HepG2 (cell line): Measurements from ENCODE around the gene WDR6. TPM values are rescaled to one million over a fixed set of nuclear protein-coding genes. Genes with fewer than 3 reads are reported as not detected.

Experiments used
- ATAC-seq: fragments of 200-7000 bp; cut with Tn5 transposase; 3 replicates; pipeline ENCODE4 v1.9.1; 2020; ENCODE audit warnings: mild to moderate bottlenecking, moderate library complexity
- BruUV-seq: library from RNA; stranded (reverse); fragments of 400-500 nt; replicated peaks from 2 replicates; lab custom pipeline; 2021; lab: Mats Ljungman, UMichigan
- CTCF ChIA-PET: fragments of 300-600 bp; formaldehyde crosslinking; extraction: SDS; loops from one replicate; lab custom pipeline; 2021; ENCODE audit warnings: low total read pairs, inconsistent platforms, low intra/inter-chr PET ratio; lab: Yijun Ruan, JAX
- POLR2A ChIA-PET: fragments of 350-600 bp; sonication (Branson Sonifier 250); formaldehyde crosslinking; loops from one replicate; lab custom pipeline; 2020; ENCODE audit warnings: antibody characterized with exemption, inconsistent platforms; lab: Yijun Ruan, JAX
- DNase-seq: peaks from one replicate; pipeline ENCODE4 v3.0.0-alpha.2; 2015; ENCODE audit warnings: low spot score
- FAIRE-seq: peaks from 3 replicates; lab custom pipeline; 2011; peaks lifted over from hg19 to GRCh38; lab: Jason Lieb, UNC
- H2AFZ ChIP-seq: one replicate; pipeline ENCODE4 v1.6.1; 2011; ENCODE audit warnings: low read length, inconsistent platforms
- H3K27ac ChIP-seq: fragments of 300-600 bp; 3 replicates; pipeline ENCODE4 v1.8.0; 2011; ENCODE audit warnings: mixed run types, mild to moderate bottlenecking, mixed read lengths, low read length, inconsistent platforms; ENCODE audit not compliant: insufficient read depth; ENCODE audit errors: extremely low read length
- H3K27me3 ChIP-seq, 2 experiments: fragments of 200-600 bp in 1 of 2; 2 replicates in 1 of 2; 3 replicates in 1 of 2; pipeline versions ENCODE4 v1.6.0 to v1.8.0; 2011; ENCODE audit warnings: low read length in 2 of 2, mild to moderate bottlenecking in 2 of 2, moderate library complexity in 2 of 2, inconsistent platforms in 1 of 2; ENCODE audit not compliant: insufficient read depth in 2 of 2, control insufficient read depth in 1 of 2
- H3K36me3 ChIP-seq, 2 experiments: fragments of 200-600 bp in 1 of 2; replicated peaks in 1 of 2; 2 replicates in 1 of 2; 3 replicates in 1 of 2; pipeline versions ENCODE4 v1.5.1 to v1.8.0; 2011; ENCODE audit warnings: low read length in 2 of 2, inconsistent platforms in 1 of 2; ENCODE audit not compliant: insufficient read depth in 2 of 2, control insufficient read depth in 1 of 2
- H3K4me1 ChIP-seq: 2 replicates; pipeline ENCODE4 v1.5.1; 2012; ENCODE audit warnings: low read length, inconsistent platforms; ENCODE audit not compliant: insufficient read depth
- H3K4me2 ChIP-seq: 2 replicates; pipeline ENCODE4 v1.6.0; 2011; ENCODE audit warnings: low read depth, low read length, inconsistent platforms
- H3K4me3 ChIP-seq, 3 experiments: fragments of 200-600 bp in 1 of 3; sonication (generic), shearing (Covaris generic) in 1 of 3; replicated peaks in 1 of 3; 2 replicates each; pipeline ENCODE4 v1.5.1; 2011 to 2016; ENCODE audit warnings: low read length in 3 of 3, inconsistent platforms in 2 of 3, low read depth in 2 of 3, mild to moderate bottlenecking in 2 of 3, control low read depth in 1 of 3, mixed read lengths in 1 of 3; ENCODE audit not compliant: insufficient read depth in 1 of 3
- H3K79me2 ChIP-seq: one replicate; pipeline ENCODE4 v1.6.1; 2011; ENCODE audit warnings: low read length, inconsistent platforms; ENCODE audit not compliant: insufficient read depth
- H3K9ac ChIP-seq: 2 replicates; pipeline ENCODE4 v1.6.0; 2011; ENCODE audit warnings: mild to moderate bottlenecking, low read depth, low read length, inconsistent platforms; ENCODE audit not compliant: insufficient read depth
- H3K9me3 ChIP-seq: 2 replicates; pipeline ENCODE4 v1.5.1; 2012; ENCODE audit warnings: mild to moderate bottlenecking, low read length
- H4K20me1 ChIP-seq: 2 replicates; pipeline ENCODE4 v1.6.0; 2011; ENCODE audit warnings: inconsistent platforms, mild to moderate bottlenecking, low read length, moderate library complexity; ENCODE audit not compliant: insufficient read depth
- CSRNP2 ChIP-seq: sonication (generic); formaldehyde crosslinking; conservative IDR thresholded peaks from 2 replicates; pipeline ENCODE4 v1.8.0; 2022; ENCODE audit warnings: low read depth, missing genetic modification reagents
- DMTF1 ChIP-seq: sonication (generic); formaldehyde crosslinking; IDR thresholded peaks from 2 replicates; pipeline ENCODE4 v1.4.0; 2020; ENCODE audit warnings: mild to moderate bottlenecking, missing genetic modification reagents
- NCOA2 ChIP-seq: sonication (generic); formaldehyde crosslinking; IDR thresholded peaks from 2 replicates; pipeline ENCODE4 v1.8.0; 2022; ENCODE audit warnings: inconsistent platforms
- SNAPC4 ChIP-seq: sonication (generic); formaldehyde crosslinking; IDR thresholded peaks from 2 replicates; pipeline ENCODE4 v1.4.0; 2020; ENCODE audit warnings: mild to moderate bottlenecking, missing genetic modification reagents
- SOX6 ChIP-seq, 2 experiments: fragments of 450-650 bp in 1 of 2; sonication (generic) in 1 of 2; formaldehyde crosslinking in 1 of 2; IDR thresholded peaks; 2 replicates each; pipeline versions ENCODE4 v1.4.0 to v1.6.1; 2017 to 2020; ENCODE audit warnings: antibody characterized with exemption in 1 of 2, mild to moderate bottlenecking in 1 of 2, missing genetic modification reagents in 1 of 2
- ZNF160 ChIP-seq: sonication (generic); formaldehyde crosslinking; IDR thresholded peaks from 2 replicates; pipeline ENCODE4 v1.8.0; 2022; ENCODE audit warnings: mild to moderate bottlenecking, inconsistent platforms, missing genetic modification reagents
- ZNF788 ChIP-seq: sonication (generic); formaldehyde crosslinking; IDR thresholded peaks from 2 replicates; pipeline ENCODE4 v1.5.0; 2020; ENCODE audit warnings: mild to moderate bottlenecking, missing genetic modification reagents, borderline replicate concordance
- WGBS: methylation state at CpG from one replicate; pipeline ENCODE4 v1.1.6; 2017; ENCODE audit warnings: low lambda C conversion rate; 5-methylcytosine and 5-hydroxymethylcytosine counted together
- in situ Hi-C: cut with HindIII; loops from 2 replicates; pipeline ENCODE4 v1.10.0; 2017; ENCODE audit warnings: low pct_unique_long_range_greater_than_20kb; ENCODE audit not compliant: extremely low pct_ligation_motif_present
- intact Hi-C: fragments of 100-400 bp; cut with micrococcal nuclease; formaldehyde crosslinking; loops from one replicate; pipeline ENCODE4 v1.10.0; 2022; ENCODE audit not compliant: unreplicated experiment
- polyA plus RNA-seq, 8 experiments: library from polyadenylated mRNA; depleted of rRNA in 3 of 8; stranded (reverse) in 7 of 8; unstranded in 1 of 8; fragments of >200 nt; fragmentation: Illumina TruSeq in 4 of 8; extraction: Trizol in 4 of 8; gene quantifications; 2 replicates each; pipeline versions ENCODE4 v1.2.1 to v1.2.3, GENCODE V29; 2011 to 2016; ENCODE audit warnings: low read depth in 4 of 8, missing spikeins in 1 of 8, mixed read lengths in 1 of 8; ENCODE audit not compliant: insufficient read depth in 1 of 8
- total RNA-seq, 5 experiments: library from RNA; depleted of rRNA; stranded (reverse); fragments of >200 nt; fragmentation: Illumina TruSeq; extraction: Trizol; gene quantifications; 2 replicates each; pipeline ENCODE4 v1.2.3, GENCODE V29; 2016; ENCODE audit warnings: low read depth in 1 of 5

Gene WDR6
- total and polyA plus RNA-seq, 2 of the 13 experiments (the other 11 are each of a cell fraction or from before 2014, with no cell fraction given), result 73.4 to 139 TPM

GRCh38 chr3:48970586-48970985 lies 36.6 kb upstream of the WDR6 start:
- no peak overlapping the region for H3K27ac ChIP-seq
- no peak for DNase-seq
- H3K79me2 ChIP-seq, result no peaks in the 10 kb centered on the region
- H3K27me3 ChIP-seq, result no peaks in the 10 kb centered on the region
- TF ChIP-seq NCOA2 (CRISPR knock-in tag) (no peak), CSRNP2 (no peak), DMTF1 (CRISPR knock-in tag) (no peak), ZNF160 (CRISPR knock-in tag) (no peak), SNAPC4 (CRISPR knock-in tag) (no peak), ZNF788 (CRISPR knock-in tag) (no peak), SOX6 (IDR thresholded peaks at IDR 0.05) (no peak), SOX6 (CRISPR knock-in tag; IDR thresholded peaks at IDR 0.05) (no peak)
- ChIA-PET POLR2A (no interaction called here), CTCF (no interaction called here)
- ATAC-seq, result no peak
- no peaks in the 10 kb centered on the region for H3K9me3 ChIP-seq
- no TSS peak for BruUV-seq
- no peak overlapping the region for H3K9ac ChIP-seq
- H2AFZ ChIP-seq, result no peak overlapping the region
- no peaks in the 10 kb centered on the region for H4K20me1 ChIP-seq
- in situ Hi-C loops, result no loop called here
- peaks cover 29 to 87% of the 10 kb centered on the region in 2 experiments for H3K36me3 ChIP-seq
- H3K4me1 ChIP-seq, result no peaks in the 10 kb centered on the region
- FAIRE-seq, result no peak
- H3K4me3 ChIP-seq, result no peak overlapping the region
- WGBS, result 97% methylated on average over 6 of the region's 6 CpGs
- intact Hi-C loops, result no loop called here
- no peak overlapping the region for H3K4me2 ChIP-seq
